H1 (cell line): ENCODE data around the gene LGALS4. TPM values are rescaled to one million over a fixed set of nuclear protein-coding genes. Genes with fewer than 3 reads are reported as not detected.

Experiments used
- HDAC6 ChIP-seq: IDR thresholded peaks from one replicate; pipeline ENCODE4 v1.7.1; 2012; ENCODE audit warnings: low read depth, mild to moderate bottlenecking, inconsistent platforms, low read length, moderate library complexity
- KDM1A ChIP-seq: fragments of 200-600, 300-600 bp; sonication (generic); IDR thresholded peaks from 2 replicates; pipeline ENCODE4 v1.7.1; 2016; ENCODE audit warnings: mild to moderate bottlenecking, low read length, borderline replicate concordance
- NANOG ChIP-seq: IDR thresholded peaks from 2 replicates; pipeline ENCODE4 v1.6.1; 2011; ENCODE audit warnings: low read length, low read depth, mild to moderate bottlenecking, inconsistent platforms; ENCODE audit not compliant: insufficient read depth, poor library complexity, severe bottlenecking
- RAD21 ChIP-seq, 2 experiments: IDR thresholded peaks in 1 of 2; conservative IDR thresholded peaks in 1 of 2; 2 replicates each; pipeline ENCODE4 v1.6.1; 2011; ENCODE audit warnings: low read depth in 2 of 2, low read length in 2 of 2, improper control_type of control experiment in 1 of 2, inconsistent platforms in 1 of 2, mild to moderate bottlenecking in 1 of 2, moderate library complexity in 1 of 2
- RNF2 ChIP-seq: fragments of 200-900, 300-1000 bp; sonication (generic); IDR thresholded peaks from 2 replicates; pipeline ENCODE4 v1.7.1; 2016; ENCODE audit warnings: borderline replicate concordance, low read depth, mild to moderate bottlenecking, antibody characterized with exemption, low read length; ENCODE audit not compliant: poor library complexity, severe bottlenecking; ENCODE audit errors: missing control alignments
- SP1 ChIP-seq: IDR thresholded peaks from 2 replicates; pipeline ENCODE4 v1.6.1; 2011; ENCODE audit warnings: low read depth, low read length
- TAF7 ChIP-seq: optimal IDR thresholded peaks from 2 replicates; pipeline ENCODE3; 2011; ENCODE audit warnings: low read depth, mild to moderate bottlenecking, inconsistent platforms, low read length, moderate library complexity, borderline replicate concordance
- polyA plus RNA-seq, 7 experiments: library from polyadenylated mRNA; depleted of rRNA in 3 of 7; stranded (reverse) in 5 of 7; unstranded in 2 of 7; fragments of >200 nt in 5 of 7; fragments of 200-250 nt in 2 of 7; gene quantifications; 1 replicate in 5 of 7; 2 replicates in 1 of 7; 4 replicates in 1 of 7; pipeline versions ENCODE4 v1.2.1 to v1.2.3, GENCODE V29; 2011 to 2013; ENCODE audit warnings: missing spikeins in 2 of 7, mixed read lengths in 2 of 7
- total RNA-seq: library from RNA; stranded (reverse); fragmentation: NEBNext Ultra II Directional; extraction: Animal tissue kit (Norgen Biotek cat#: 25700); gene quantifications from 2 replicates; pipeline ENCODE4 v1.2.1, GENCODE V29; 2021
- TF ChIP-seq, protein P1 (sequence below): fragments of 300-600 bp; sonication (generic); IDR thresholded peaks from 2 replicates; pipeline ENCODE4 v1.7.1; 2012; ENCODE audit warnings: low read length, moderate library complexity, mild to moderate bottlenecking, inconsistent platforms; ENCODE audit not compliant: insufficient replicate concordance

LGALS4 gene
- total and polyA plus RNA-seq, 2 of the 8 experiments (the other 6 are each of a cell fraction or from before 2014, with no cell fraction given): 0.32 to 0.37 TPM

DNA sequence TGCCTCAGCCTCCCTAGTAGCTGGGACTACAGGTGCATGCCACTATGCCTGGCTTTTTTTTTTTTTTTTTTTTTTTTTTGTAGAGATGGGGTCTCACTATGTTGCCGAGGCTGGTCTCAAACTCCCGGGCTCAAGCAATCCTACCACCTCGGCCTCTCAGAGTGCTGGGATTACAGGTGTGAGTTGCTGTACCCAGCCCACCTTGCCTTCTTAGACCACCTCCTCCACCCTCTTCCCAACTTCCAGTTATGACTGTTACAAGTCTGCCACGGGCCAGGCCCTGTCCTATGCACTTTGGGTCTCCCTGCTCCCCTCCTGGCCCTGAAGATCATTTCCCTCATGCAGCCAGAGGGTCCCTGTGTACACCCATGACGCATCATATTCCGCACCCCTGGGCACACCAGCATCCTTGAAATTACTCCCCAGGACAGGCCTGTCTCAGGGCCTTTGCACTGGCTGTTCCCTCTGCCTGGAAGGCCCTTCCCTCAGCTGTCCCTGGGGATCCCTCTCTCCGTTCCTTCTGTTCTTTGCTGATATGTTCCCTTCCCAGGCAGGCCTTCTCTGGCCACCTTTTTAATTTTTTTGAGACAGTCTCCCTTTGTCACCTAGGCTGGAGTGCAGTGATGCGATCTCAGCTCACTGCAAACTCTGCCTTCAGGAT is 3.0 kb downstream of the LGALS4 start (continued):
- TF ChIP-seq, protein P1, sequence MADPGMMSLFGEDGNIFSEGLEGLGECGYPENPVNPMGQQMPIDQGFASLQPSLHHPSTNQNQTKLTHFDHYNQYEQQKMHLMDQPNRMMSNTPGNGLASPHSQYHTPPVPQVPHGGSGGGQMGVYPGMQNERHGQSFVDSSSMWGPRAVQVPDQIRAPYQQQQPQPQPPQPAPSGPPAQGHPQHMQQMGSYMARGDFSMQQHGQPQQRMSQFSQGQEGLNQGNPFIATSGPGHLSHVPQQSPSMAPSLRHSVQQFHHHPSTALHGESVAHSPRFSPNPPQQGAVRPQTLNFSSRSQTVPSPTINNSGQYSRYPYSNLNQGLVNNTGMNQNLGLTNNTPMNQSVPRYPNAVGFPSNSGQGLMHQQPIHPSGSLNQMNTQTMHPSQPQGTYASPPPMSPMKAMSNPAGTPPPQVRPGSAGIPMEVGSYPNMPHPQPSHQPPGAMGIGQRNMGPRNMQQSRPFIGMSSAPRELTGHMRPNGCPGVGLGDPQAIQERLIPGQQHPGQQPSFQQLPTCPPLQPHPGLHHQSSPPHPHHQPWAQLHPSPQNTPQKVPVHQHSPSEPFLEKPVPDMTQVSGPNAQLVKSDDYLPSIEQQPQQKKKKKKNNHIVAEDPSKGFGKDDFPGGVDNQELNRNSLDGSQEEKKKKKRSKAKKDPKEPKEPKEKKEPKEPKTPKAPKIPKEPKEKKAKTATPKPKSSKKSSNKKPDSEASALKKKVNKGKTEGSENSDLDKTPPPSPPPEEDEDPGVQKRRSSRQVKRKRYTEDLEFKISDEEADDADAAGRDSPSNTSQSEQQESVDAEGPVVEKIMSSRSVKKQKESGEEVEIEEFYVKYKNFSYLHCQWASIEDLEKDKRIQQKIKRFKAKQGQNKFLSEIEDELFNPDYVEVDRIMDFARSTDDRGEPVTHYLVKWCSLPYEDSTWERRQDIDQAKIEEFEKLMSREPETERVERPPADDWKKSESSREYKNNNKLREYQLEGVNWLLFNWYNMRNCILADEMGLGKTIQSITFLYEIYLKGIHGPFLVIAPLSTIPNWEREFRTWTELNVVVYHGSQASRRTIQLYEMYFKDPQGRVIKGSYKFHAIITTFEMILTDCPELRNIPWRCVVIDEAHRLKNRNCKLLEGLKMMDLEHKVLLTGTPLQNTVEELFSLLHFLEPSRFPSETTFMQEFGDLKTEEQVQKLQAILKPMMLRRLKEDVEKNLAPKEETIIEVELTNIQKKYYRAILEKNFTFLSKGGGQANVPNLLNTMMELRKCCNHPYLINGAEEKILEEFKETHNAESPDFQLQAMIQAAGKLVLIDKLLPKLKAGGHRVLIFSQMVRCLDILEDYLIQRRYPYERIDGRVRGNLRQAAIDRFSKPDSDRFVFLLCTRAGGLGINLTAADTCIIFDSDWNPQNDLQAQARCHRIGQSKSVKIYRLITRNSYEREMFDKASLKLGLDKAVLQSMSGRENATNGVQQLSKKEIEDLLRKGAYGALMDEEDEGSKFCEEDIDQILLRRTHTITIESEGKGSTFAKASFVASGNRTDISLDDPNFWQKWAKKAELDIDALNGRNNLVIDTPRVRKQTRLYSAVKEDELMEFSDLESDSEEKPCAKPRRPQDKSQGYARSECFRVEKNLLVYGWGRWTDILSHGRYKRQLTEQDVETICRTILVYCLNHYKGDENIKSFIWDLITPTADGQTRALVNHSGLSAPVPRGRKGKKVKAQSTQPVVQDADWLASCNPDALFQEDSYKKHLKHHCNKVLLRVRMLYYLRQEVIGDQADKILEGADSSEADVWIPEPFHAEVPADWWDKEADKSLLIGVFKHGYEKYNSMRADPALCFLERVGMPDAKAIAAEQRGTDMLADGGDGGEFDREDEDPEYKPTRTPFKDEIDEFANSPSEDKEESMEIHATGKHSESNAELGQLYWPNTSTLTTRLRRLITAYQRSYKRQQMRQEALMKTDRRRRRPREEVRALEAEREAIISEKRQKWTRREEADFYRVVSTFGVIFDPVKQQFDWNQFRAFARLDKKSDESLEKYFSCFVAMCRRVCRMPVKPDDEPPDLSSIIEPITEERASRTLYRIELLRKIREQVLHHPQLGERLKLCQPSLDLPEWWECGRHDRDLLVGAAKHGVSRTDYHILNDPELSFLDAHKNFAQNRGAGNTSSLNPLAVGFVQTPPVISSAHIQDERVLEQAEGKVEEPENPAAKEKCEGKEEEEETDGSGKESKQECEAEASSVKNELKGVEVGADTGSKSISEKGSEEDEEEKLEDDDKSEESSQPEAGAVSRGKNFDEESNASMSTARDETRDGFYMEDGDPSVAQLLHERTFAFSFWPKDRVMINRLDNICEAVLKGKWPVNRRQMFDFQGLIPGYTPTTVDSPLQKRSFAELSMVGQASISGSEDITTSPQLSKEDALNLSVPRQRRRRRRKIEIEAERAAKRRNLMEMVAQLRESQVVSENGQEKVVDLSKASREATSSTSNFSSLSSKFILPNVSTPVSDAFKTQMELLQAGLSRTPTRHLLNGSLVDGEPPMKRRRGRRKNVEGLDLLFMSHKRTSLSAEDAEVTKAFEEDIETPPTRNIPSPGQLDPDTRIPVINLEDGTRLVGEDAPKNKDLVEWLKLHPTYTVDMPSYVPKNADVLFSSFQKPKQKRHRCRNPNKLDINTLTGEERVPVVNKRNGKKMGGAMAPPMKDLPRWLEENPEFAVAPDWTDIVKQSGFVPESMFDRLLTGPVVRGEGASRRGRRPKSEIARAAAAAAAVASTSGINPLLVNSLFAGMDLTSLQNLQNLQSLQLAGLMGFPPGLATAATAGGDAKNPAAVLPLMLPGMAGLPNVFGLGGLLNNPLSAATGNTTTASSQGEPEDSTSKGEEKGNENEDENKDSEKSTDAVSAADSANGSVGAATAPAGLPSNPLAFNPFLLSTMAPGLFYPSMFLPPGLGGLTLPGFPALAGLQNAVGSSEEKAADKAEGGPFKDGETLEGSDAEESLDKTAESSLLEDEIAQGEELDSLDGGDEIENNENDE: no peak
- TF ChIP-seq NANOG (no peak), RNF2 (no peak), HDAC6 (no peak), SP1 (no peak), RAD21 (IDR thresholded peaks at IDR 0.05 in 1 of 2, conservative IDR thresholded peaks at IDR 0.05 in 1 of 2; ENCODE audit: low read depth in 2 of 2, low read length in 2 of 2) (no peak), KDM1A (no peak), TAF7 (no peak)
